Measurements from ENCODE around the gene F12.

Gene F12

DNA sequence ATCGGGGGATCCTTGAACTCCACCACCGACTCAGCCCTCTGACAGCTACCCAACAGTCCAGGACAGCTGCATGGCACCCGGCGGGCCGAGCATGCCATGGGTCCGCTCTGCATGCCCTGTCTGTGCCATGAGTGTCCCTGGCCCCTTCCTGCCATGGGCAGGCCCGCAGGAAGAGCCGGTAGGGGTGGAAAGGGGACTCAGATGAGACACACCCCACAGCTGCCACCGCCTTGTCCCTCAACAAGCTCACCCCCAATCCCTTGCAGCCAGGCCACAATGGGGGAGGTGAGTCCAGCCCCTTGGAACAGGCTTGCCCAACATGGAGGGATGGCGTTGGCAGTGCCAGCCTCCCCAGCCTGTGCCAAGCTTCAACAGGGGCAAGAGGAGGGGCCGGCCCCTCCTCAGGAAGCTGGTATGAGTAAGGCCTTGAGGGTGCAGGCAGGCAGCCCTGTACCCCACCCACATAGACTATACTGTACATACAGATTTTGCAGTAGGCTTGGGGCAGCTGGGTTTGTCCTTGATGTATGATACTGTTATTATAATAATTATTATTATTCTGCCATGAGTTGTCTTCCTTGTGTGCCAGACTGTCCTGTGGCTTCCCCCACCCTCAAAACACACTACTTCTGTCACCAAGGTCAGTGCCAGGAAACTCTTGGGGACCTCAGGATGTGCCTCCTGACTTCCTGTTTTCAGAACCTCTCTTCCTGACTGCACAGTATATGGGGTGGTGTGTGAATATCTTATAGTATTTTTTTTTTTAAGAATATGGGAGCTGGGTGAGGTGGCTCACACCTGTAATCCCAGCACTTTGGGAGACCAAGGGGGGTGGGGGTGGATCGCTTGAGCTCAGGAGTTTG is 37.1 kb downstream of the F12 start:
- no peak for DNase-seq (ENCODE audit: low spot score)
- TF ChIP-seq, protein P1, sequence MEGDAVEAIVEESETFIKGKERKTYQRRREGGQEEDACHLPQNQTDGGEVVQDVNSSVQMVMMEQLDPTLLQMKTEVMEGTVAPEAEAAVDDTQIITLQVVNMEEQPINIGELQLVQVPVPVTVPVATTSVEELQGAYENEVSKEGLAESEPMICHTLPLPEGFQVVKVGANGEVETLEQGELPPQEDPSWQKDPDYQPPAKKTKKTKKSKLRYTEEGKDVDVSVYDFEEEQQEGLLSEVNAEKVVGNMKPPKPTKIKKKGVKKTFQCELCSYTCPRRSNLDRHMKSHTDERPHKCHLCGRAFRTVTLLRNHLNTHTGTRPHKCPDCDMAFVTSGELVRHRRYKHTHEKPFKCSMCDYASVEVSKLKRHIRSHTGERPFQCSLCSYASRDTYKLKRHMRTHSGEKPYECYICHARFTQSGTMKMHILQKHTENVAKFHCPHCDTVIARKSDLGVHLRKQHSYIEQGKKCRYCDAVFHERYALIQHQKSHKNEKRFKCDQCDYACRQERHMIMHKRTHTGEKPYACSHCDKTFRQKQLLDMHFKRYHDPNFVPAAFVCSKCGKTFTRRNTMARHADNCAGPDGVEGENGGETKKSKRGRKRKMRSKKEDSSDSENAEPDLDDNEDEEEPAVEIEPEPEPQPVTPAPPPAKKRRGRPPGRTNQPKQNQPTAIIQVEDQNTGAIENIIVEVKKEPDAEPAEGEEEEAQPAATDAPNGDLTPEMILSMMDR (IDR thresholded peaks at IDR 0.05): no peak
- no peak overlapping the region for H3K27ac ChIP-seq
- H3K4me3 ChIP-seq: no peak overlapping the region

DNA sequence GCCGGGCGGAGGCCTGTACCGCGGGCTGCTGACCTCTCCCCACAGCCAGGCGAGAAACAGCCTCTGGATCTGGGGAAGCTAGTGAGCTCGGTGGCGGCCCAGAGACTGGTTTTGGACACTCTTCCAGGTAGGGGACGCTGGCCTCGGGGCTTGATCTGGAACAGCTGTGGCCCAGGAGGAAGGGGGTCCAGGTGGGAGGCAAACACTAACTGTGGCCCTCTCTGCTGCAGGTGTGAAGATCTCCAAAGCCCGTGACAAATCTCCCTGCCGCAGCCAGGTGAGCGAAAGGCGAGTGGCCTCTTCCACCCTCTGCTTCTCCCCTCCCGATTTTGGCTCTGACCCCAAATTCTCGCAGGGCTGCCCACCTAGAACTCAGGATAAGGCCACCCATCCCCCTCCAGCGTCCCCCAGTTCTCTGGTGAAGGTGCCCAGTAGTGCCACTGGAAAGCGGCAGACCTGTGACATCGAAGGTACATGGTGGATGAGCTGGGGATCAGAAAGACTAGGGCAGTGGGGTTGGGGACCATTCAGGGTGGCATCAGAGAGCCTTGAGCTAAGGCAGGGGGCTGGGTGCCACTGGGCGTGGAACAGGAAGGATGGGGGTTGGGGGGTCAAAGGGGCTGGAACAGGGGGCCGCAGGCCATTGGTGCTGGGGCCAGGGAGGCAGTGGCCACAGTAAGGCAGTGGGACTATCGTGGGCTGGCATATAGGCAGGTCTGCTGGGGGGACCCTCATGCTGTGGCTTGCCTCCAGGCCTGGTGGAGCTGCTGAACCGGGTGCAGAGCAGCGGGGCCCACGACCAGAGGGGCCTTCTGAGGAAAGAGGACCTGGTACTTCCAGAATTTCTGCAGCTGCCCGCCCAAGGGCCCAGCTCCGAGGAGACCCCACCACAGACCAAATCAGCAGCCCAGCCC is 38.0 kb downstream of the F12 start:
- TF ChIP-seq, protein P1 (IDR thresholded peaks at IDR 0.05): peak; percentile 13
- DNase-seq (ENCODE audit: low spot score): no peak
- Histone ChIP-seq H3K4me3 (peak overlapping the region; percentile 67), H3K27ac (peak overlapping the region in 1 of 2 donors; percentile 13)

GRCh38 chr5:177370488-177371119 is 38.8 kb downstream of the F12 start:
- TF ChIP-seq, protein P1 (IDR thresholded peaks at IDR 0.05): no peak
- Histone ChIP-seq H3K4me3 (peak overlapping the region; percentile 67), H3K27ac (peak overlapping the region in 1 of 2 donors; percentile 13)
- no peak for DNase-seq (ENCODE audit: low spot score)

DNA sequence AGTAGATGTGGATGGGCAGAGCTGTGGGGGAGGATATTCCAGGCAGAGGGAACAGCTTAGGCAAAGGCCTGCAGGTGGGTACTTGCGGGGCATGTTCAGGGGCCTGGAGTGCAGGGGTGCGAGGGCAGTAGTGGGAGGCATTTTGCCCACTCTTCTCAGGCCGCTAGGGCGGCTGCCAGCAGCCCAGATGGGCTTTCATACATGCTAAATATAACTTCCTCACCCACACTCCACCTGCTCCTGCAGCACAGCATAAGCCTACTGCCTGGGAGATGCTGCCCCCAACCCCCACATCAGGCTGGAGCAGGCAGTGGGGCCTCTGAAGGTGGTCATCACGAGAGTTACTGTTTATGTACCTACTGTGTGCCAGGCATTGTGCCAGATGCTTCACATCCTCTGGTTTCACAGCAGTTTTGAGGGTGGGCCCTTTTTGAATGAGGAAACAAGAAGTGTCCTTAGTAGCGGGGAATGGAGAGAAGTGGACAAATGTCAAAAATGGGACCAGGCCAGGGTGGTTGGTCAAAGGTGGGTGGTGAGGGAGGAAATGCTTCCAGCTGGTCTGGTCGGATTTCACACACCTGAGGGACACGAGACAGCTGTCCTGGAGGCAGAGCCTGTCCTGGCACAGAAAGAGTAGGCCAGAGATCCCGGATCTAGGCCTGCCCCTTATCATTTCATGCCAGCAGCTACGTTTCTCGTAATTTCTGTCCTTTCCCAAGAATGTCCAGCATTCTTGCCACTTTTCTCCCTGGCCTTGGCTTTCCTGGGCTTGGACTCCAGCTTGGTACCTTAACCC is 39.5 kb downstream of the F12 start:
- TF ChIP-seq, protein P1 (IDR thresholded peaks at IDR 0.05): no peak
- H3K27ac ChIP-seq: peak overlapping the region in 1 of 2 donors; percentile 9
- no peak for DNase-seq (ENCODE audit: low spot score)

DNA sequence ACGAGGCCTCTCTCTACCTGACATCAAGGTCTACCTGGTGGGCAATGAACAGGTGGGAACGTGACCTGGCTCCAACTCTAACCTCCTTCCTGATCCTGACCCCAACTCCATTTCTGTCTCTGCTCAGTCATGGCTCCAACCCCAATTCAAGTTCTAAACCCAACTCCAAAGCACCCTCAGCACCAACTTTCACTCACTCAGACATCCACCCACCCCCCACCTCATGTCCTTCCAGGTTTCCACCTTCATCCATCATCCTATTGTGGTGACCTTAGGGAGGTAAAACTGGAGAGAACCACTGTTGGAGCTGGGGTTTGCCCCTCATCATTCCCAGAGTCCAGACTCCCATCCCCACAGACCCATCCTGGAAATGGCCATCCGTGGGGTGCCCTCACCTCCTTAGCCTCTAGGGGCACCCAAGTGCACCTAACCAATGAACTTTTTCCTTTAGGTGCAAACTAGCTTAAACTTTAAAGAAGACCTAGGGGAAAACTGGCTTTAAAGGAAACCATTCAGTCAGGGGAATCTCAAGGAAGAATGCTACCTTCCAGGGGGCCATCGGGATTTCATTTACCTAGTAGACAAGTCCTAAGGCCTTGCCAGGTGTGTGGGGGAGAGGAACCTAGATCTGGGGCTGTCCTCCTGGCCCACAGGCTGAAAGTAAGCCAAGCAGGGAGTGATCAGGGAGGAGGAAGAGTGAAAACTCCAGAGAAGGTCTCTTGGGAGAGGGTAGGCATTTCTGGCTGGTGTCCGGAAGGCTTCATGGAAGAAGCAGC is 40.3 kb downstream of the F12 start:
- no peak for DNase-seq (ENCODE audit: low spot score)
- TF ChIP-seq, protein P1 (IDR thresholded peaks at IDR 0.05): peak; percentile 16
- Histone ChIP-seq H3K4me3 (no peak overlapping the region), H3K27ac (no peak overlapping the region)

More for the DNA sequence above, 39.5 kb downstream of the F12 start:
- no peak overlapping the region for H3K4me3 ChIP-seq

Data from coronary artery (tissue), 2 donors.